Measurements from ENCODE around the gene IL19. TPM values are rescaled to one million over a fixed set of nuclear protein-coding genes. Genes with fewer than 3 reads are reported as not detected.

Gene IL19
- total RNA-seq, 1 experiment from 2014 or later: not detected

DNA sequence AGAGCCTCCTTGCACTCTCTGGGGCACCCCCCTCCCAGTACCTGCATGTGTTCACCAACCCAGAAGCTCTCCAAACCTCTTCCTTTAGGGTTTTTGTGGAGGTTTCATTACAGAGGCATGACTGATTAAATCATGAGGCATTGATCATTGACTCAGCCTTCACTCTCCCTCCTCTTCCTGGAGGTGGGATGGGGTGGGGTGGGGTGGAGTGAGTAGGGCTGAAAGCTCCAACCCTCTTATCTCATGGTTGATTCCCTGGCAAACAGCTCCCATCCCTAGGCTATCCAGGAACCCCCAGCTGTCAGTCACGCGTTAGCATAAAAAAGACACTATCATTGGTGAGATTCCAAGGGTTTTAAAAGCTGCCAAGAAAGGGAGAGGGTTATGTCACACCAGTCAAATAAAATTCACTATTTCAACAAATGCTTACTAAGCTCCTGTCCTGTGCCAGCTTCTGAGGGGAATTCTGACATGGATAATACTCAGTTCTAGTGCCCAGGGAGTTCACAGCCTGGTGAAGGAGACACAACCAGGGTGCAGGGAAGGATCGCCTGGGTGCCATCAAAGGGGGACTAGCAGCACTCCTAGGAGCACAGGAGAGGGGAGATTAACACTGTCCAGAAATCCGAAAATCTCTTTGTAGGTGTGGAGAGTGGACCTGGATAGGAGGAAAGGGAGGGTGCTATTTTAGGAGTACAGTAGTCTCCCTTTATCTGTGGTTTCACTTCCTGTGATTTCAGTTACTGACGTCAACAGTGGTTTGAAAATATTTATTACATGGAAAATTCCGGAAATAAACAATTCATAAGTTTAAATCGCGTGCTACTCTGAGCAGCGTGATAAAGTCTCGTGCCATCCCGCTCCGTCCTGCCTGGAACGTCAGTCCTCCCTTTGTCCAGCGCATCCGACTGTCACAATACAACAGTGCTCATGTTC lies 119.8 kb downstream of the IL19 start:
- no peak for DNase-seq (ENCODE audit: low spot score)

GRCh38 chr1:206891412-206891811 lies 120.8 kb downstream of the IL19 start:
- DNase-seq (ENCODE audit: low spot score): no peak

Small RNA genes lying within 50 kb of the gene (small RNA-seq; reads per million reads assigned to genes)
- gene RF00019: not detected

Other genes with a start within 250 kb of the IL19 start
- gene EIF2D, start 158.3 kb upstream of the IL19 start, total RNA-seq (2014; rRNA removed; shearing (Covaris generic)): 46.0 and 47.4 TPM in 2 replicates
- 0.31 and 0.36 TPM in 2 replicates for gene DYRK3, start 135.2 kb upstream of the IL19 start, total RNA-seq (2014; rRNA removed; shearing (Covaris generic))
- 41.9 and 50.4 TPM in 2 replicates for gene MAPKAPK2, start 85.9 kb upstream of the IL19 start, total RNA-seq (2014; rRNA removed; shearing (Covaris generic))
- not detected in 2 replicates for gene IL10, start 1.7 kb downstream of the IL19 start, total RNA-seq (2014; rRNA removed; shearing (Covaris generic))
- gene IL20, start 94.8 kb downstream of the IL19 start, total RNA-seq (2014; rRNA removed; shearing (Covaris generic)): not detected in 2 replicates
- gene IL24, start 126.7 kb downstream of the IL19 start, total RNA-seq (2014; rRNA removed; shearing (Covaris generic)): not detected in 2 replicates
- gene FCMR, start 151.2 kb downstream of the IL19 start, total RNA-seq (2014; rRNA removed; shearing (Covaris generic)): 0.08 and 3.2 TPM in 2 replicates
- gene PIGR, start 175.7 kb downstream of the IL19 start, total RNA-seq (2014; rRNA removed; shearing (Covaris generic)): 1.4 and 1.5 TPM in 2 replicates
- gene FCAMR, start 199.7 kb downstream of the IL19 start, total RNA-seq (2014; rRNA removed; shearing (Covaris generic)): 0.03 and 0.18 TPM in 2 replicates